HepG2 (cell line): ENCODE data around the gene PEPD. TPM values are rescaled to one million over a fixed set of nuclear protein-coding genes. Genes with fewer than 3 reads are reported as not detected.
A peak's percentile ranks its signal among the peaks of the same experiment; 100 is the strongest.

Experiments used
- BCL6 ChIP-seq: IDR thresholded peaks from 2 replicates; pipeline ENCODE4 v1.6.1; 2016; ENCODE audit warnings: missing genetic modification reagents, missing compliant biosample characterization
- DR1 ChIP-seq: sonication (generic); formaldehyde crosslinking; IDR thresholded peaks from 2 replicates; pipeline ENCODE4 v1.8.0; 2021; ENCODE audit warnings: mild to moderate bottlenecking, missing genetic modification reagents, inconsistent platforms
- FOXK2 ChIP-seq: fragments of 450-650 bp; IDR thresholded peaks from 2 replicates; pipeline ENCODE4 v1.6.1; 2016
- HNF4A ChIP-seq: sonication (generic); formaldehyde crosslinking; IDR thresholded peaks from 2 replicates; pipeline ENCODE4 v1.4.0; 2020; ENCODE audit warnings: missing genetic modification reagents
- KDM1A ChIP-seq: IDR thresholded peaks from 2 replicates; pipeline ENCODE4 v1.6.1; 2016; ENCODE audit warnings: missing compliant biosample characterization
- KDM5B ChIP-seq: sonication (generic); formaldehyde crosslinking; IDR thresholded peaks from 2 replicates; pipeline ENCODE4 v1.4.0; 2020; ENCODE audit warnings: missing genetic modification reagents, mild to moderate bottlenecking, borderline replicate concordance
- MAX ChIP-seq: IDR thresholded peaks from 2 replicates; pipeline ENCODE4 v1.6.1; 2012; ENCODE audit warnings: inconsistent platforms
- SAFB2 ChIP-seq: sonication (generic); formaldehyde crosslinking; IDR thresholded peaks from 2 replicates; pipeline ENCODE4 v1.5.1; 2020; ENCODE audit warnings: missing genetic modification reagents, low read depth, mild to moderate bottlenecking, borderline replicate concordance
- TRIM24 ChIP-seq: sonication (generic); formaldehyde crosslinking; IDR thresholded peaks from 2 replicates; pipeline ENCODE4 v1.8.0; 2022; ENCODE audit warnings: mild to moderate bottlenecking, missing genetic modification reagents
- ZBTB14 ChIP-seq: sonication (generic); formaldehyde crosslinking; IDR thresholded peaks from 2 replicates; pipeline ENCODE4 v1.4.0; 2020; ENCODE audit warnings: missing genetic modification reagents
- ZBTB7A ChIP-seq: sonication (generic); formaldehyde crosslinking; IDR thresholded peaks from 2 replicates; pipeline ENCODE4 v1.8.0; 2022; ENCODE audit warnings: mild to moderate bottlenecking, missing genetic modification reagents
- ZNF12 ChIP-seq: sonication (generic); formaldehyde crosslinking; IDR thresholded peaks from 2 replicates; pipeline ENCODE4 v1.5.0; 2020; ENCODE audit warnings: missing genetic modification reagents
- ZNF251 ChIP-seq: sonication (generic); formaldehyde crosslinking; IDR thresholded peaks from 2 replicates; pipeline ENCODE4 v1.9.0; 2021; ENCODE audit warnings: mild to moderate bottlenecking, missing genetic modification reagents
- ZNF260 ChIP-seq: sonication (generic); formaldehyde crosslinking; IDR thresholded peaks from 2 replicates; pipeline ENCODE4 v1.4.0; 2020; ENCODE audit warnings: missing genetic modification reagents, low read depth, mild to moderate bottlenecking, borderline replicate concordance
- ZNF3 ChIP-seq: IDR thresholded peaks from 2 replicates; pipeline ENCODE4 v1.7.0; 2017; ENCODE audit warnings: inconsistent platforms
- ZNF318 ChIP-seq: sonication (generic); formaldehyde crosslinking; IDR thresholded peaks from 2 replicates; pipeline ENCODE4 v1.4.0; 2020; ENCODE audit warnings: mild to moderate bottlenecking, missing genetic modification reagents
- ZNF343 ChIP-seq: sonication (generic); formaldehyde crosslinking; IDR thresholded peaks from 2 replicates; pipeline ENCODE4 v1.4.0; 2020; ENCODE audit warnings: mild to moderate bottlenecking, missing genetic modification reagents
- ZNF382 ChIP-seq: sonication (generic); formaldehyde crosslinking; IDR thresholded peaks from 2 replicates; pipeline ENCODE4 v1.5.0; 2020; ENCODE audit warnings: missing genetic modification reagents, mild to moderate bottlenecking, borderline replicate concordance
- ZNF629 ChIP-seq: sonication (generic); formaldehyde crosslinking; conservative IDR thresholded peaks from 2 replicates; pipeline ENCODE4 v1.5.0; 2020; ENCODE audit warnings: missing genetic modification reagents
- ZNF740 ChIP-seq: sonication (generic); formaldehyde crosslinking; IDR thresholded peaks from 2 replicates; pipeline ENCODE4 v1.4.0; 2020; ENCODE audit warnings: missing genetic modification reagents
- ZNF841 ChIP-seq: sonication (generic); formaldehyde crosslinking; IDR thresholded peaks from 2 replicates; pipeline ENCODE4 v1.8.1; 2023; ENCODE audit warnings: missing genetic modification reagents, borderline replicate concordance
- polyA plus RNA-seq, 8 experiments: library from polyadenylated mRNA; depleted of rRNA in 3 of 8; stranded (reverse) in 7 of 8; unstranded in 1 of 8; fragments of >200 nt; fragmentation: Illumina TruSeq in 4 of 8; extraction: Trizol in 4 of 8; gene quantifications; 2 replicates each; pipeline versions ENCODE4 v1.2.1 to v1.2.3, GENCODE V29; 2011 to 2016; ENCODE audit warnings: low read depth in 4 of 8, missing spikeins in 1 of 8, mixed read lengths in 1 of 8; ENCODE audit not compliant: insufficient read depth in 1 of 8
- total RNA-seq, 5 experiments: library from RNA; depleted of rRNA; stranded (reverse); fragments of >200 nt; fragmentation: Illumina TruSeq; extraction: Trizol; gene quantifications; 2 replicates each; pipeline ENCODE4 v1.2.3, GENCODE V29; 2016; ENCODE audit warnings: low read depth in 1 of 5

PEPD gene
- total and polyA plus RNA-seq, 2 of the 13 experiments (the other 11 are each of a cell fraction or from before 2014, with no cell fraction given): 60.7 to 75.1 TPM

GRCh38 chr19:33373453-33374235 is 147.9 kb downstream of the PEPD start, which contains the start of gene CEBPG (continued):
- TF ChIP-seq ZBTB14 (CRISPR knock-in tag) (peak; percentile 88), ZNF343 (CRISPR knock-in tag) (peak; percentile 52; the same call in 1 of the 2 replicates), ZNF3 (CRISPR knock-in tag) (no peak), BCL6 (CRISPR knock-in tag) (0 out of 2 replicates have a peak, but pooled peaks have one; percentile 2), KDM5B (CRISPR knock-in tag) (peak; percentile 74; the same call in 1 of the 2 replicates), KDM1A (CRISPR knock-in tag) (no peak), ZNF841 (no peak), MAX (peak; percentile 73), HNF4A (CRISPR knock-in tag) (no peak), ZNF260 (CRISPR knock-in tag) (no peak), FOXK2 (no peak), TRIM24 (CRISPR knock-in tag) (no peak), DR1 (CRISPR knock-in tag) (no peak; the same call in 1 of the 2 replicates), ZBTB7A (CRISPR knock-in tag) (no peak), ZNF251 (CRISPR knock-in tag) (no peak), SAFB2 (CRISPR knock-in tag) (peak; percentile 66; the same call in 1 of the 2 replicates), ZNF12 (CRISPR knock-in tag) (peak; percentile 81), ZNF740 (CRISPR knock-in tag) (peak; percentile 81; the same call in 1 of the 2 replicates), ZNF629 (CRISPR knock-in tag) (no peak), ZNF382 (CRISPR knock-in tag) (no peak), ZNF318 (CRISPR knock-in tag) (no peak)
